Ascending aorta (tissue), 2 donors: ENCODE data around the gene CMTM7. TPM values are rescaled to one million over a fixed set of nuclear protein-coding genes. Genes with fewer than 3 reads are reported as not detected.
"Not testable (repeated sequence)": the region's sequence is repeated elsewhere in the genome, so short reads cannot be mapped to it uniquely, and the experiment has no call there.

Source experiments
- DNase-seq, 2 donors: peaks; one replicate each; pipeline ENCODE4 v3.0.0-alpha.2; 2019; ENCODE audit warnings: low spot score in 2 of 2
- H3K27ac ChIP-seq, 2 donors: fragments of 200-600 bp; sonication (generic); one replicate each; pipeline ENCODE4 v1.5.1; 2016 to 2017; ENCODE audit warnings: mild to moderate bottlenecking in 1 of 2
- H3K27me3 ChIP-seq: fragments of 200-600 bp; sonication (generic); one replicate; pipeline ENCODE4 v1.5.1; 2017
- H3K36me3 ChIP-seq, 2 donors: fragments of 200-600 bp; sonication (generic); one replicate each; pipeline ENCODE4 v1.5.1; 2016
- H3K4me1 ChIP-seq, 2 donors: fragments of 200-600 bp; sonication (generic); one replicate each; pipeline ENCODE4 v1.5.1; 2016 to 2017; ENCODE audit warnings: mild to moderate bottlenecking in 1 of 2
- H3K4me3 ChIP-seq, 2 donors: fragments of 200-600 bp; sonication (generic); one replicate each; pipeline ENCODE4 v1.5.1; 2016 to 2017; ENCODE audit warnings: mild to moderate bottlenecking in 1 of 2
- H3K9me3 ChIP-seq, 2 donors: fragments of 200-600 bp; sonication (generic); one replicate each; pipeline ENCODE4 v1.5.1; 2016
- CTCF ChIP-seq, 3 experiments: fragments of 200-600 bp in 2 of 3; fragments of 450-650 bp in 1 of 3; sonication (generic) in 2 of 3; IDR thresholded peaks; one replicate each; pipeline ENCODE4 v1.5.1; 2016 to 2019; ENCODE audit warnings: antibody characterized with exemption in 3 of 3, mild to moderate bottlenecking in 1 of 3, moderate library complexity in 1 of 3
- intact Hi-C: fragments of 100-400 bp; cut with DNase I; formaldehyde crosslinking; loops from one replicate; pipeline ENCODE4 v1.15.1; 2023
- total RNA-seq: library from RNA; depleted of rRNA; stranded (reverse); fragments of >200 nt; gene quantifications from one replicate; pipeline ENCODE4 v1.1.0, GENCODE V29; 2016

CMTM7 gene
- total RNA-seq, 1 donor from 2014 or later = 21.9 TPM

- Histone ChIP-seq H3K27me3 (no peaks in the 10 kb centered on the region), H3K27ac (no peak overlapping the region), H3K4me1 (no peaks in the 10 kb centered on the region), H3K36me3 (no peaks in the 10 kb centered on the region), H3K4me3 (no peak overlapping the region), H3K9me3 (no peaks in the 10 kb centered on the region)
- intact Hi-C loops = no loop called here
- peak in 1 of 2 donors; percentile 24 for DNase-seq
- no peak for TF ChIP-seq CTCF (IDR thresholded peaks at IDR 0.05)
These were observed 45.1 kb downstream of the CMTM7 start for GRCh38 chr3:32436816-32437189.

GRCh38 chr3:32437896-32438295, 46.2 kb downstream of the CMTM7 start:
- no peak overlapping the region for H3K4me3 ChIP-seq

GRCh38 chr3:32438596-32439344, 47.1 kb downstream of the CMTM7 start:
- H3K36me3 ChIP-seq = no peaks in the 10 kb centered on the region
- peak in 1 of 2 donors; percentile 47 for DNase-seq
- intact Hi-C loops = no loop called here
- no peaks in the 10 kb centered on the region for H3K4me1 ChIP-seq
- H3K9me3 ChIP-seq = no peaks in the 10 kb centered on the region
- H3K27me3 ChIP-seq = no peaks in the 10 kb centered on the region
- no peak overlapping the region for H3K4me3 ChIP-seq
- no peak for TF ChIP-seq CTCF (IDR thresholded peaks at IDR 0.05)
- no peak overlapping the region for H3K27ac ChIP-seq

More at GRCh38 chr3:32437896-32438295, 46.2 kb downstream of the CMTM7 start:
- Histone ChIP-seq H3K36me3 (no peaks in the 10 kb centered on the region), H3K27me3 (no peaks in the 10 kb centered on the region), H3K4me1 (no peaks in the 10 kb centered on the region), H3K9me3 (no peaks in the 10 kb centered on the region), H3K27ac (no peak overlapping the region)
- DNase-seq = no peak
- intact Hi-C loops = no loop called here
- TF ChIP-seq CTCF (IDR thresholded peaks at IDR 0.05) = no peak

- H3K9me3 ChIP-seq, DNase-seq, H3K27me3 ChIP-seq, intact Hi-C loops, H3K4me1 ChIP-seq, H3K36me3 ChIP-seq, H3K27ac ChIP-seq, H3K4me3 ChIP-seq: not testable (repeated sequence)
These were observed 47.8 kb downstream of the CMTM7 start for GRCh38 chr3:32439421-32439820.

- no peak for TF ChIP-seq CTCF (IDR thresholded peaks at IDR 0.05)
- DNase-seq = peak in 1 of 2 donors; percentile 19
- no peaks in the 10 kb centered on the region for H3K36me3 ChIP-seq
- H3K9me3 ChIP-seq = no peaks in the 10 kb centered on the region
- H3K4me3 ChIP-seq = no peak overlapping the region
- H3K27ac ChIP-seq = no peak overlapping the region
- intact Hi-C loops = no loop called here
- no peaks in the 10 kb centered on the region for H3K4me1 ChIP-seq
- no peaks in the 10 kb centered on the region for H3K27me3 ChIP-seq
These were observed 49.1 kb downstream of the CMTM7 start for GRCh38 chr3:32440611-32441350.

- intact Hi-C loops = no loop called here
- no peaks in the 10 kb centered on the region for H3K36me3 ChIP-seq
- DNase-seq = no peak
- H3K9me3 ChIP-seq = no peaks in the 10 kb centered on the region
- no peak overlapping the region for H3K4me3 ChIP-seq
- no peak for TF ChIP-seq CTCF (IDR thresholded peaks at IDR 0.05)
- no peaks in the 10 kb centered on the region for H3K4me1 ChIP-seq
- H3K27ac ChIP-seq = no peak overlapping the region
- H3K27me3 ChIP-seq = no peaks in the 10 kb centered on the region
These were observed 51.1 kb downstream of the CMTM7 start for GRCh38 chr3:32442766-32443165.
